Erythroblast (primary cell): ENCODE measurements around the gene KAT2A.

Experiments used
- GATA1 ChIP-seq: IDR thresholded peaks from 2 replicates; pipeline ENCODE4 v1.6.1; 2011; ENCODE audit warnings: low read depth, mild to moderate bottlenecking, control low read depth, low read length, moderate library complexity
- POLR2A ChIP-seq: IDR thresholded peaks from 2 replicates; pipeline ENCODE4 v1.6.1; 2011; ENCODE audit warnings: mild to moderate bottlenecking, low read length

- TF ChIP-seq POLR2A: no peak
- TF ChIP-seq GATA1: no peak
Measured at GRCh38 chr17:42131232-42131631, 10.1 kb upstream of the KAT2A start.
